Measurements from ENCODE around the gene MEP1A.
"Not testable (repeated sequence)": the region's sequence is repeated elsewhere in the genome, so short reads cannot be mapped to it uniquely, and the experiment has no call there.

The MEP1A gene

GRCh38 chr6:46793138-46793537, at the start of gene MEP1A:
MEP1A (plus strand) TSS chr6:46793389; CDS start chr6:46793399, 10 bp downstream.
- DNase-seq, result no peak

GRCh38 chr6:46743425-46744158, 49.6 kb upstream of the MEP1A start:
- no peak for DNase-seq

GRCh38 chr6:46744159-46744725, 48.9 kb upstream of the MEP1A start:
- DNase-seq, result not testable (repeated sequence)

- DNase-seq, result no peak
Observed at GRCh38 chr6:46745973-46746372, 47.2 kb upstream of the MEP1A start.

- no peak for DNase-seq
Observed at GRCh38 chr6:46746696-46747095, 46.5 kb upstream of the MEP1A start, which contains the start of gene ANKRD66. ANKRD66 (plus strand) TSS chr6:46746933; CDS start chr6:46751949, 5,016 bp downstream.

GRCh38 chr6:46748940-46749503, 44.2 kb upstream of the MEP1A start:
- no peak for DNase-seq

GRCh38 chr6:46749731-46750130, 43.5 kb upstream of the MEP1A start:
- no peak for DNase-seq

GRCh38 chr6:46751658-46752057, 41.5 kb upstream of the MEP1A start:
- DNase-seq, result no peak

GRCh38 chr6:46755865-46756264, 37.3 kb upstream of the MEP1A start:
- DNase-seq, result no peak

- no peak for DNase-seq
Observed at GRCh38 chr6:46756469-46757213, 36.5 kb upstream of the MEP1A start.

GRCh38 chr6:46757214-46757596, 36.0 kb upstream of the MEP1A start:
- no peak for DNase-seq

- no peak for DNase-seq
Observed at GRCh38 chr6:46758960-46759753, 34.0 kb upstream of the MEP1A start.

GRCh38 chr6:46760925-46761324, 32.3 kb upstream of the MEP1A start:
- no peak for DNase-seq

GRCh38 chr6:46763466-46763865, 29.7 kb upstream of the MEP1A start:
- no peak for DNase-seq

GRCh38 chr6:46764280-46764679, 28.9 kb upstream of the MEP1A start:
- not testable (repeated sequence) for DNase-seq

GRCh38 chr6:46764961-46765360, 28.2 kb upstream of the MEP1A start:
- DNase-seq, result no peak

- no peak for DNase-seq
Observed at GRCh38 chr6:46772016-46772415, 21.2 kb upstream of the MEP1A start.

- peak; percentile 19 for DNase-seq
Observed at GRCh38 chr6:46772762-46773161, 20.4 kb upstream of the MEP1A start.

- DNase-seq, result no peak
Observed at GRCh38 chr6:46773201-46773855, 19.9 kb upstream of the MEP1A start.

- not testable (repeated sequence) for DNase-seq
Observed at GRCh38 chr6:46774736-46775135, 18.5 kb upstream of the MEP1A start.

GRCh38 chr6:46776070-46776712, 17.0 kb upstream of the MEP1A start:
- DNase-seq, result no peak

All from hematopoietic multipotent progenitor cell treated with erythropoietin and hydrocortisone succinate and interleukin-3 and kit ligand, for 8 days (in vitro differentiated cells).